RWPE1 (cell line): ENCODE results near the gene SCYGR3.

Source experiments
- CTCF ChIA-PET: fragments of 350-600 bp; sonication (Branson Sonifier 250); formaldehyde crosslinking; extraction: SDS; loops from one replicate; lab custom pipeline; 2021; lab: Yijun Ruan, JAX
- POLR2A ChIA-PET: fragments of 400-600 bp; formaldehyde crosslinking; extraction: SDS; loops from one replicate; lab custom pipeline; 2020; ENCODE audit warnings: antibody characterized with exemption; ENCODE audit not compliant: low non-redundant PET; lab: Yijun Ruan, JAX
- DNase-seq: peaks from one replicate; pipeline ENCODE4 v3.0.0; 2012; ENCODE audit warnings: low spot score
- H3K27ac ChIP-seq: fragments of 450-650 bp; 2 replicates; pipeline ENCODE4 v1.5.1; 2017
- TF ChIP-seq, protein P1 (sequence below): fragments of 450-650 bp; conservative IDR thresholded peaks from 2 replicates; pipeline ENCODE4 v1.5.1; 2017; ENCODE audit warnings: low read depth, mild to moderate bottlenecking

The SCYGR3 gene

DNA sequence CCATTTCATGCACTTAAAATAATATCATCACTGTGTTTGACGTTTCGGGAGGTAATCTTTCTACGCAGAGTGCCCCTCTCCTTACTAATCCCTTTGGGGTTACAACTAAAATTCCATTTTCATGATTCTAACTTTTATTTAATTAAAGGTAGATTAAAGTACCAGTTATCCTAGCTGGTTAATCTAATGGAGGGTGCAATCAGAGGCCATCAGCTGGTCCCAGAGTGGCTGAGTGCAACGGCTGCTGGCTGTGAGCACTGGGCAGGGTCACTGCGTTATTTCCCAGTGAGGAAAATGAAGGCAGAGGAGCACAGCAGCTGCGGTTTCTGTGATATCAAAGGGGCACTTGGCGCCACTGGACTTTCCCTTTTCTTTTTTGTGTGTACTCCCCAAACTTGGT is 14.8 kb upstream of the SCYGR3 start:
- POLR2A ChIA-PET = no interaction called here

DNA sequence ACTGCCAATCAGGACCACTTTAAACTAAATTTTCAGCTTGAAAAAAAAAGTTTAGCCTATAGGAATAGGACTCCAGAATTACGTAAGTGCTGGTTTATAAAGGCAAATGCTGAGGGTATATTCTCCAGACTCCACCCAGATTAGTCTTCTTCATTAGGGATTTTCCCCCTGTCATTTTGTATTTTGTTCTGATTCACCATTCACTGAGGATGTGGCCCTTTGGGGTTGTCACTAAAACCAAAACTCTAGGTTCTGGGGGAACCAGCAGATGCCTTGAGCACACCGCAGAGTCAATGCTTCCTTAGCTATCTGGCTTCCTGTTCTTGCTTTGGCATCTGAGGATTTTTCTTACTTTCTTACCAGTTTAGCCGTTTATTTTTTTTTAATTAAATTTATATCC is 13.1 kb upstream of the SCYGR3 start:
- TF ChIP-seq, protein P1, sequence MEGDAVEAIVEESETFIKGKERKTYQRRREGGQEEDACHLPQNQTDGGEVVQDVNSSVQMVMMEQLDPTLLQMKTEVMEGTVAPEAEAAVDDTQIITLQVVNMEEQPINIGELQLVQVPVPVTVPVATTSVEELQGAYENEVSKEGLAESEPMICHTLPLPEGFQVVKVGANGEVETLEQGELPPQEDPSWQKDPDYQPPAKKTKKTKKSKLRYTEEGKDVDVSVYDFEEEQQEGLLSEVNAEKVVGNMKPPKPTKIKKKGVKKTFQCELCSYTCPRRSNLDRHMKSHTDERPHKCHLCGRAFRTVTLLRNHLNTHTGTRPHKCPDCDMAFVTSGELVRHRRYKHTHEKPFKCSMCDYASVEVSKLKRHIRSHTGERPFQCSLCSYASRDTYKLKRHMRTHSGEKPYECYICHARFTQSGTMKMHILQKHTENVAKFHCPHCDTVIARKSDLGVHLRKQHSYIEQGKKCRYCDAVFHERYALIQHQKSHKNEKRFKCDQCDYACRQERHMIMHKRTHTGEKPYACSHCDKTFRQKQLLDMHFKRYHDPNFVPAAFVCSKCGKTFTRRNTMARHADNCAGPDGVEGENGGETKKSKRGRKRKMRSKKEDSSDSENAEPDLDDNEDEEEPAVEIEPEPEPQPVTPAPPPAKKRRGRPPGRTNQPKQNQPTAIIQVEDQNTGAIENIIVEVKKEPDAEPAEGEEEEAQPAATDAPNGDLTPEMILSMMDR = no peak
- ChIA-PET CTCF (no interaction called here), POLR2A (no interaction called here)
- H3K27ac ChIP-seq = no peak overlapping the region
- no peak for DNase-seq

More for the DNA sequence above, 14.8 kb upstream of the SCYGR3 start:
- no peak for DNase-seq
- TF ChIP-seq, protein P1 = no peak
- CTCF ChIA-PET = no interaction called here
- no peak overlapping the region for H3K27ac ChIP-seq

DNA sequence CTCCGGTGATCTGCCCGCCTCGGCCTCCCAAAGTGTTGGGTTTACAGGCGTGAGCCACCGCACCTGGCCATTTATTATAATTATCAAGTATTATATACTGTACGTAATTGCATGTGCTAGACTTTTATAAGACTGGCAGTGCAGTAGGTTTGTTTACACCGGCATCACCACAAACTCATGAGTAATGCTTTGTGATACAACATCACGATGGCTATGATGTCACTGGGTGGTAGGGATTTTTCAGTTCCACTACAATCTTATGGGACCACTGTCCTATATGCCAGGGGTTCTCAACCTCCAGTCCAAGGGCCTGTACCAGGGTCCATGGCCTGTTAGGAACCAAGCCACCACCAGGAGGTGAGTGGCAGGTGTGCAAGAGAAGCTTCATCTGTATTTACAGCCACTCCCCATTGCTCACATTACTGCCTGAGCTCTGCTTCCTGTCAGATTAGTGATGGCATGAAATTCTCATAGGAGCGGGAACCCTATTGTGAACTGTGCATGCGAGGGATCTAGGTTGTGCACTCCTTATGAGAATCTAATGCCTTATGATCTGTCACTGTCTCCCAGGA is 12.0 kb upstream of the SCYGR3 start:
- CTCF ChIA-PET = no interaction called here
- TF ChIP-seq, protein P1 = no peak
- POLR2A ChIA-PET = no interaction called here
- DNase-seq = no peak
- no peak overlapping the region for H3K27ac ChIP-seq

DNA sequence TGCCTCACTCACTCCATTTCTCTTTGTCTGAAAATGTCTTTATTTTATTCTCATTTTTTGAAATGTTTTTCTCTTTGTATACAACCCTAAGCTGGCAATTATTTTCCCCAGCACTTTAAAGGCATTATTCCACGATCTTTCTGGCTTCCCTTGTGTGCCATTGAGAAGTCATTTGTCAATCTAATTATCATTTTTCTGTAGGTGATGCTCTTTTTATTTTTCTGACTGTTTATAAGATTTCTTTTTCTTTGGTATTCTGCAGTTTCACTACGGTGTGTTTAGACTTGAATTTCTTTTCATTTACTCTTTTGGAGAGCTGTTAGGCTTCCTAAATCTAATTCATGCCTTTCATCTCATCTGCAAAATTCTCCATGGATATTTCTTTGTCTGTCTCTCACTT is 10.8 kb upstream of the SCYGR3 start:
- TF ChIP-seq, protein P1 = no peak
- no peak for DNase-seq
- ChIA-PET CTCF (no interaction called here), POLR2A (no interaction called here)
- no peak overlapping the region for H3K27ac ChIP-seq

DNA sequence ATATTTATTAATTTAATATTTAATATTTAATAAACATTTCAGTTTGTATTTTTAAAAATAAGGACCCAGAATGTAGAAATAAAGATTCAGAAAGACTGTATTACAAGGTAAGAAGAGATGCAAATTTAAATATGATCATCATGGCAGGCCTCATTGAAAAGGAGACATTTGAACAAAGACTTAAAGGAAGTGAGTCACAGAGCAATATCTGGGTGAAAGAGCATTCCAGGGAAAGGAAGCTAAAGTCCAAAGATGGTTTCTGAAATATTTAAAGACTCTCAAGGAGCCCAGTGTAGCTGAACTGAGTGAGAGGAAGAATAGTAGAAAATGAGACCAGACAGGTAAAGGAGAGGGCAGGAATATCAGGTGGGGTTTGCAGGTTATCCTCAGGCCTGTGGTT is 8.6 kb upstream of the SCYGR3 start:
- TF ChIP-seq, protein P1 = no peak
- DNase-seq = peak; percentile 13
- ChIA-PET POLR2A (no interaction called here), CTCF (interaction anchor here (0.7 kb wide), 1 partner anchor 86 kb away, joined by 3 read pairs; no protein-coding TSS in a partner anchor)
- no peak overlapping the region for H3K27ac ChIP-seq

DNA sequence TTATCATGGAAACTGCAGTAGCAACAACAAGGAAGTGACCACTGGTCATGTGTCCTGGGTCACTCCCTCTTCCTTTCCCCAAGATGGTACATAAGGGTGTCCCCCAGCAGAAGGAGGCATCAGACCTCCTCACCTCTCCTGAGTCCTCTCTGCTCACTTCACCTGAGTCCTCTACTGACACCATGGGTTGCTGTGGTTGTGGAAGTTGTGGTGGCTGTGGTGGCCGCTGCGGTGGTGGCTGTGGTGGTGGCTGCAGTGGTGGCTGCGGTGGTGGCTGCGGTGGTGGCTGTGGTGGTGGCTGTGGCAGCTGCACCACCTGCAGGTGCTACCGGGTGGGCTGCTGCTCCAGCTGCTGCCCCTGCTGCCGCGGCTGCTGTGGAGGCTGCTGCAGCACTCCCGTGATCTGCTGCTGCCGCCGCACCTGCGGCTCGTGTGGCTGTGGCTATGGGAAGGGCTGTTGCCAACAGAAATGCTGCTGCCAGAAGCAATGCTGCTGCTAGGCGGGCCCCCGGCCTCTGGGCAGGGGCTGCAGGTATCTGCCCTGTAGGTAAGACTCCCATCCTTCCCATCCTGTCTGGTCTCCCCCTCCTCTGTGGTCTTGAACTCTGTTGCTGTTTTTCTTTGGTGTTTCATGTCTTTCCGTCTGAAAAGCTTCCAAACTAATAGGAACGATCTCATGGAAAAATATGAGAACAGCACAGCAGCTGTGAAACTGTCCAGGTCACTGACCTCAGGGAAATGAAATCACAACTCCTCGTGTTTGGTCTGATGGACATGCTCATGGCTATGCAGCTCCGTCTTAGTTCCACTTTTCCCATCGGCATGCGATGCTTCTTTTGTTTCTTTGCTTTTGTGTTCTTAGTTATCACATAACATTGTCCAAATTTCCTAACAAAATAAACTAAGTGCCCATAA is 2.9 kb upstream of the SCYGR3 start, which contains the start of gene SCYGR4:
TSS of gene SCYGR4 (plus strand) at position 183 of the 915 bp plus-strand sequence. CDS start at position 183, 0 bp downstream.
- ChIA-PET POLR2A (no interaction called here), CTCF (no interaction called here)
- DNase-seq = no peak
- TF ChIP-seq, protein P1 = no peak
- H3K27ac ChIP-seq = no peak within 1 kb of the TSS
